Naive thymus-derived CD4-positive, alpha-beta T cell (primary cell): ENCODE results near the gene QRICH2. TPM values are rescaled to one million over a fixed set of nuclear protein-coding genes. Genes with fewer than 3 reads are reported as not detected.

Experiments
- ATAC-seq: fragments of 150-1000 bp; cut with Tn5 transposase; 2 replicates; pipeline ENCODE4 v1.10.0; 2021; ENCODE audit warnings: mild to moderate bottlenecking, moderate library complexity
- CTCF ChIA-PET: fragments of 350-600 bp; sonication (Branson Sonifier 250); formaldehyde crosslinking; loops from one replicate; lab custom pipeline; 2021; ENCODE audit warnings: antibody characterized with exemption; lab: Charles Lee
- POLR2A ChIA-PET: fragments of 350-600 bp; sonication (Branson Sonifier 250); formaldehyde crosslinking; loops from one replicate; lab custom pipeline; 2021; ENCODE audit warnings: antibody characterized with exemption, inconsistent platforms; lab: Charles Lee
- DNase-seq, 9 donors: peaks; one replicate each; pipeline versions ENCODE4 v3.0.0 to v3.0.0-alpha.2; 2020 to 2022; ENCODE audit warnings: mixed read lengths in 1 of 9
- H3K27ac ChIP-seq: one replicate; pipeline ENCODE4 v1.7.0; 2013; ENCODE audit warnings: mild to moderate bottlenecking, low read depth, low read length, moderate library complexity
- H3K27me3 ChIP-seq, 2 donors: one replicate each; pipeline ENCODE4 v1.7.0; 2013; ENCODE audit warnings: low read length in 2 of 2, mild to moderate bottlenecking in 2 of 2, moderate library complexity in 2 of 2; ENCODE audit not compliant: control insufficient read depth in 2 of 2, insufficient read depth in 2 of 2
- H3K36me3 ChIP-seq, 3 experiments: 1 replicate in 2 of 3; 2 replicates in 1 of 3; pipeline ENCODE4 v1.7.0; 2013; ENCODE audit warnings: low read length in 3 of 3, mild to moderate bottlenecking in 3 of 3, moderate library complexity in 1 of 3; ENCODE audit not compliant: insufficient read depth in 3 of 3, control insufficient read depth in 2 of 3
- H3K4me1 ChIP-seq, 2 donors: one replicate each; pipeline ENCODE4 v1.7.0; 2013; ENCODE audit warnings: low read length in 2 of 2, mild to moderate bottlenecking in 2 of 2, moderate library complexity in 1 of 2; ENCODE audit not compliant: control insufficient read depth in 2 of 2, insufficient read depth in 2 of 2
- H3K4me3 ChIP-seq: 2 replicates; pipeline ENCODE4 v1.7.0; 2013; ENCODE audit warnings: mild to moderate bottlenecking, low read length
- H3K9me3 ChIP-seq, 3 experiments: 1 replicate in 2 of 3; 2 replicates in 1 of 3; pipeline ENCODE4 v1.7.0; 2013; ENCODE audit warnings: low read length in 3 of 3; ENCODE audit not compliant: control insufficient read depth in 2 of 3
- H3K27ac Mint-ChIP-seq, 9 donors: one replicate each; pipeline ENCODE4 v1.8.0; 2020 to 2022; ENCODE audit warnings: mixed read lengths in 9 of 9, mild to moderate bottlenecking in 8 of 9, moderate library complexity in 5 of 9, inconsistent platforms in 2 of 9
- H3K27me3 Mint-ChIP-seq, 5 donors: one replicate each; pipeline ENCODE4 v1.8.0; 2021 to 2022; ENCODE audit warnings: mixed read lengths in 5 of 5, mild to moderate bottlenecking in 1 of 5
- H3K36me3 Mint-ChIP-seq, 5 donors: one replicate each; pipeline ENCODE4 v1.8.0; 2020 to 2022; ENCODE audit warnings: mixed read lengths in 5 of 5, mild to moderate bottlenecking in 3 of 5, inconsistent platforms in 1 of 5
- H3K4me1 Mint-ChIP-seq, 7 donors: one replicate each; pipeline ENCODE4 v1.8.0; 2020 to 2022; ENCODE audit warnings: mixed read lengths in 7 of 7, mild to moderate bottlenecking in 3 of 7, inconsistent platforms in 1 of 7
- H3K4me3 Mint-ChIP-seq, 10 donors: one replicate each; pipeline ENCODE4 v1.8.0; 2020 to 2022; ENCODE audit warnings: mild to moderate bottlenecking in 10 of 10, mixed read lengths in 10 of 10, moderate library complexity in 6 of 10, inconsistent platforms in 2 of 10
- H3K9me3 Mint-ChIP-seq, 11 donors: one replicate each; pipeline ENCODE4 v1.8.0; 2020 to 2022; ENCODE audit warnings: mixed read lengths in 11 of 11, mild to moderate bottlenecking in 4 of 11, inconsistent platforms in 1 of 11, moderate library complexity in 1 of 11
- intact Hi-C, 2 donors: fragments of 100-400 bp; cut with micrococcal nuclease; formaldehyde crosslinking; loops; one replicate each; pipeline ENCODE4 v1.15.1; 2023
- polyA plus RNA-seq, 2 donors: library from polyadenylated mRNA; unstranded; fragments of 300-500 nt; fragmentation: Illumina TruSeq; gene quantifications; one replicate each; pipeline ENCODE4 v1.2.3, GENCODE V29; 2021
- total RNA-seq, 6 experiments: library from RNA in 5 of 6; stranded (reverse) in 5 of 6; gene quantifications; 1 replicate in 5 of 6; 2 replicates in 1 of 6; pipeline ENCODE4 v1.2.3 and lab custom pipeline; 2021 to 2026

Gene QRICH2
- total and polyA plus RNA-seq, 7 experiments from 2014 or later = 0.09 to 6.8 (median 3.3) TPM

DNA sequence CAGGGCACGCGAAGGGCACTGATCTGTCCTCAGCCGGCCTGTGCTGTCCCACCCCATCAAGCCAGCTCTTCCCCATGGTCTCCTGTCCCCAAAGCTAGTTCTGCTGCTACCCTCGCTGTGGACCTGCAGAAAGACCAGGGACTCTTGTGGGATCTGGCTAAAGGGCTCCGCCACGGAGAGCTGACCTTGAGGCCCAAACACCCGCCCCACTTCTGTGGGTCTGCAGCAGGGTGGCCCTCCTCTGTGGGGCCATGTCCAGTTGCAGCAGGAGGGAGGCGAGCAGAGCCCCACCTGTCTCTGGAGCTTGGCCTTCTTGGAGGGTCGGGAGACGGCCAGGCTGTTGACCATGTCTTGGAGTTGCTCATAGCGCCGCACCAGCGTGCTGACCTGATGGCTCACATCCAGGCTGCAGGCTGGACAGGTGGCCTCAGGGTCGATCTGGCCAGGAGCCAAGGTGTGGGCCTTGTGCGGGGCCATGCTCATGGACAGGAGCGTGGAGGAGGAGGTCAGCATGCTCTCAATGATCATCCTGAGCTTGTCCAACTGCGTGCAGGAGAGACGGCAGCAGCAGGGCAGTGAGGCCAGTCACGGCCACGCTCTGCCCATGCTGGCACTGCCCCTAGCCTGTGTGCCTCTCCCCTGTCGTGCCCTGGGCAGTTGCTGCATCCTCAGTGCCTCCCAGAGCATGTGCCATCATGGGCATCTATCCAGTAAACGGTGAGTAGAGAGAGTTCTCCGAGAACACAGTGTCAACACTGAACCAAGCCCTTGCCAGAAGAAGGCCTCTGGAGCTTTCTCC, 26.3 kb downstream of the QRICH2 start:
- Mint-ChIP-seq H3K9me3 (no peaks in the 10 kb centered on the region), H3K27ac (no peak overlapping the region), H3K27me3 (no peaks in the 10 kb centered on the region), H3K4me3 (no peak overlapping the region), H3K4me1 (peaks cover 0 to 17% (median 8%) of the 10 kb centered on the region in 7 donors), H3K36me3 (peaks cover 0 to 4% (median 0%) of the 10 kb centered on the region in 5 donors)
- intact Hi-C loops = no loop called here
- Histone ChIP-seq H3K27ac (no peak overlapping the region), H3K27me3 (no peaks in the 10 kb centered on the region), H3K36me3 (no peaks in the 10 kb centered on the region), H3K4me3 (no peak overlapping the region), H3K9me3 (no peaks in the 10 kb centered on the region), H3K4me1 (peaks cover 0 to 8% of the 10 kb centered on the region in 2 donors)
- DNase-seq (no peak), ATAC-seq (no peak)
- POLR2A ChIA-PET = interaction anchor here (0.8 to 3.4 kb wide), 4 partner anchors 98 to 252 kb away, joined by 3 to 29 read pairs (median 4); no protein-coding TSS in a partner anchor
- CTCF ChIA-PET = interaction anchor here (0.5 to 6.2 kb wide), 5 partner anchors 23 to 403 kb away, joined by 3 to 191 read pairs (median 3); partner anchors contain the start of gene TRIM47

DNA sequence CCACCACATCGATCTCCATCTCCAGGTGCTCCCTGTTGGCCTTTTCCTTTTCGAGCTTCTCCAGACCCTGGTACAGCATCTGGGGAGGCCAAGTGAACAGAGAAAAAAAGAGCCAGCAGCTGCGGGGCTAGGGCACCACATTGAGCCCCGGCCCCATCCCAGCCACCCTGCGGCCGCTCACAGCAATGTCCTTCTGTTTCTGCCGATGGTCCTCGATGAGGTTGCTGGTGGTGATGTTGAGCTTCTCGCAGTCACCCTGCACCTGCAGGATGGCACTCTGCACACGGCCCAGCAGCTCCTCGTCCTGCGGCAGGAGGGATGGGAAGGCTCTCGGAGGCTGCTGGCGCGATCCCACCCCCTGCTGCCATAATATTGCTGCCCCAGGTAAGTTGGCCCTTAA, 27.4 kb downstream of the QRICH2 start:
- Mint-ChIP-seq H3K4me3 (no peak overlapping the region), H3K4me1 (peaks cover 3 to 19% (median 15%) of the 10 kb centered on the region in 7 donors), H3K36me3 (no peaks in the 10 kb centered on the region), H3K27me3 (no peaks in the 10 kb centered on the region), H3K9me3 (no peaks in the 10 kb centered on the region), H3K27ac (no peak overlapping the region)
- ChIA-PET POLR2A (interaction anchor here (0.6 to 3.4 kb wide), 11 partner anchors 16 to 266 kb away, joined by 3 to 29 read pairs (median 7); partner anchors contain the start of genes EXOC7, FOXJ1 and UBALD2), CTCF (interaction anchor here (0.8 to 6.2 kb wide), 15 partner anchors 9 to 267 kb away, joined by 3 to 191 read pairs (median 8); partner anchors contain the start of genes FOXJ1 and UBALD2)
- H3K36me3 ChIP-seq = no peaks in the 10 kb centered on the region
- H3K4me1 ChIP-seq = peaks cover 0 to 8% of the 10 kb centered on the region in 2 donors
- no peaks in the 10 kb centered on the region for H3K27me3 ChIP-seq
- DNase-seq = no peak
- H3K9me3 ChIP-seq = no peaks in the 10 kb centered on the region
- no peak overlapping the region for H3K4me3 ChIP-seq
- intact Hi-C loops = no loop called here
- no peak overlapping the region for H3K27ac ChIP-seq
- ATAC-seq = no peak

DNA sequence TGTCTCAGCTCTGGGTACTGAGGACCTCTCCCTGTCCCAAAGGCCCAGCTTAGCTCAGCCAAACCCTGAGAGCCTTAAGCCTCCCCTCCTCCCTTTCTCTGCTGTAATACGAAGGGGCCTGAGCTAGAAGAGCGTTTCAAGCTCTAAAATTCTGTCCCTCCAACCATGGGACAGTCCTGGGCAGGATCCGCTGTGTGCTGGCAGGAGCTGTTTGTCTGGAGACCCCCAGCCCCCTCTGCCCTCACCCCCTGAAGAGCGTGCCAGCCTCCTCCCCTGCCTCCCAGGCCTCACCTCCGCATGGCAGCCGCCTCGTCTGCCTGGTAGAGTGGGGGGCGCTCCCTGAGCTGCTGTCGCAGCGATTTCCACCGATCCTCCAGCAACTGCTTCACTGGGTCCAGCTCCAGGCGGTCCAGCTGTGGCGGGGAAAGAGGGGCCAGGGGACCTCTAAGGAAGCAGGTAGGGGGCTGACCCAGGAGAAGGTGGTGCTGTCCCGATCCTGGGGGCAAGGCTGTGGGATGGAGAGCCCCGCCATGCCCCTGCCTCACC, 28.3 kb downstream of the QRICH2 start:
- Mint-ChIP-seq H3K27ac (peak overlapping the region in 7 of 9 donors; percentile 22 to 74 (median 46)), H3K27me3 (no peaks in the 10 kb centered on the region), H3K4me1 (peaks cover 4 to 22% (median 21%) of the 10 kb centered on the region in 7 donors), H3K9me3 (no peaks in the 10 kb centered on the region), H3K36me3 (no peaks in the 10 kb centered on the region), H3K4me3 (no peak overlapping the region)
- ChIA-PET POLR2A (interaction anchor here (0.5 to 3.4 kb wide), 17 partner anchors 10 to 266 kb away, joined by 3 to 29 read pairs (median 6); partner anchors contain the start of genes EXOC7, FOXJ1, SPHK1 and UBALD2), CTCF (interaction anchor here (0.6 to 6.2 kb wide), 39 partner anchors 9 to 486 kb away, joined by 3 to 191 read pairs (median 4); partner anchors contain the start of genes EXOC7, FOXJ1 and UBALD2)
- Histone ChIP-seq H3K4me1 (peaks cover 0 to 10% of the 10 kb centered on the region in 2 donors), H3K36me3 (no peaks in the 10 kb centered on the region), H3K9me3 (no peaks in the 10 kb centered on the region), H3K27ac (no peak overlapping the region), H3K4me3 (no peak overlapping the region), H3K27me3 (no peaks in the 10 kb centered on the region)
- DNase-seq (no peak), ATAC-seq (no peak)
- intact Hi-C loops = loop anchor here (1.0 to 2.0 kb wide), 6 partner anchors 14 to 266 kb away; partner anchors contain the start of gene EXOC7 (in 1 of the 2)

DNA sequence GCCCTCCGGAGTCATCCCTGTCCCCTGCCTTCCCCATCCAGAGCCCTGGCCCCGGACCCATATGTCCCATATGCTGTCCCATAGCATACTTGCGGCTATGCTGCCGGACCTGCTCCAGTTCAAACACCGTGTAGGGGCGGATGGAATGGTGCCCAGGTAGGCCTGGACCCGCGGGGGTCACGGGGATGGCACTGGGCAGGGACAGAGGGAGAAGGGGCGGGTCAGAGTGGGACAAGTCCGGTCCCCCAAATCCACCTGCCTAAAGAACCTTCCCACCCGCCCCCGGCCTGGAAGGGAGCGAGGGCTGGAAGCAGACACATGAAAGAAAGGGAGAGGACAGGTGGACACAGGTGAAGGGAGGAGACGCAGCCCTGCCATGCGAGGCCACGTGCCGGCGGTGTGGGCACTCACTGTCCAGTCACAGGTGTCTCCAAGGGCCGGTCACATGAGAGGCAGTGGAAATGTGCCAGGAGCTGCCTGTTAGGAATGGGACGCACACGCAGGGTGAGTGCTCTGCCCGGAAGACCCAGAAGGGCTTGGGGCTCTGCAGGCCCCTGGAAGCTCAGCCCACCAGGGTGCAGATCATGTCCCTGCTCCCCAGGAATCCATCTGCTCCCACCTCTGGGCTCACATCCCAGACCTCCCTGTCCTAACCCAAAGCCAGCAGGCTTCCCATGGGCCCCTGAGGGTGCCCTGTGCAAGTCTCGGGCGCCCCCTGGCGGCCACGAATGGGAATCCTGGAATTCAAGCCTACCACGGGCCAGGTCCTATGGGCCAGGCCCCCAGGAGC, 28.9 kb downstream of the QRICH2 start:
- DNase-seq = peak; percentile 69 to 89 (median 81)
- no peaks in the 10 kb centered on the region for H3K27me3 Mint-ChIP-seq
- H3K4me1 Mint-ChIP-seq = peaks cover 7 to 29% (median 27%) of the 10 kb centered on the region in 7 donors
- no peaks in the 10 kb centered on the region for H3K27me3 ChIP-seq
- intact Hi-C loops = loop anchor here (1.0 to 2.0 kb wide), 6 partner anchors 13 to 265 kb away; partner anchors contain the start of gene EXOC7 (in 1 of the 2)
- H3K36me3 ChIP-seq = no peaks in the 10 kb centered on the region
- peak; percentile 87 for ATAC-seq
- H3K4me3 Mint-ChIP-seq = no peak overlapping the region
- ChIA-PET CTCF (interaction anchor here (0.6 to 6.2 kb wide), 40 partner anchors 9 to 485 kb away, joined by 3 to 191 read pairs (median 4); partner anchors contain the start of genes EXOC7, FOXJ1 and UBALD2), POLR2A (interaction anchor here (0.5 to 3.4 kb wide), 21 partner anchors 9 to 204 kb away, joined by 3 to 29 read pairs (median 4); partner anchors contain the start of genes EXOC7, FOXJ1, SPHK1 and UBALD2)
- no peak overlapping the region for H3K4me3 ChIP-seq
- H3K9me3 ChIP-seq = no peaks in the 10 kb centered on the region
- H3K4me1 ChIP-seq = peaks cover 5 to 17% of the 10 kb centered on the region in 2 donors
- no peak overlapping the region for H3K27ac ChIP-seq
- H3K9me3 Mint-ChIP-seq = no peaks in the 10 kb centered on the region
- H3K27ac Mint-ChIP-seq = peak overlapping the region in 7 of 9 donors; percentile 22 to 74 (median 46)
- H3K36me3 Mint-ChIP-seq = no peaks in the 10 kb centered on the region

DNA sequence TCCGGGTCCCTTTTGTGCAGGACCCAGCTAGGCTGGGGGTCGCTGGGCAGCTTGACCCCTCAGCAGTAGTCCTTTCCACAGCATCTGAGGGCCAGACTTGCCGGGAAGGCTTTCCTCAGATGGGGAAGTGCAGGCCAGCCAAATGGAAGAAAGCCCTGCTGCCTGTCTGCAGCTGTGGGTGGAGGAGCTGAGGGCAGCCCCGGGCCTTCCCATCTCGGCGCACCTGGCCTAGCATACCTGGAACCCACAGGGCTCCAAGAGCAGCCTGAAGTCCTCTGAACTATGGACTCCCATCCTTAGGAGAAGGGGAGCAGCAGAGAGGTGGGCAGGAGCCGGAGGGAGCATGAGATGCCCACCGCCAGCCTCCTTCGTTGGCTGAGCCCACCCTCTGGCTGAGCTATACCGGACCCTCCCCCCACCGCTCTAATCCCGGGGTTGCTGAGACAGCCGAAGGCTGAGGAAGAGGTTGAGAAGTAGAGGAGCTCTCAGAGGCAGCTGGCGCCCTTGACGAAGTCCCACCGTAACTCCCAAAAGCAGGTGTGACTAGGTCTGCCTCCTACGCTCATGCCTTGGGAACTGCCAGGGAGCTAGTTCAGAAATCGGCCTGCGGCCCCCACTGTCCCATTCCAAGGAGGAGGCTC, 29.7 kb downstream of the QRICH2 start:
- H3K4me3 ChIP-seq = no peak overlapping the region
- no peaks in the 10 kb centered on the region for H3K36me3 Mint-ChIP-seq
- H3K9me3 Mint-ChIP-seq = no peaks in the 10 kb centered on the region
- no peaks in the 10 kb centered on the region for H3K9me3 ChIP-seq
- H3K27ac ChIP-seq = no peak overlapping the region
- ATAC-seq = no peak
- no peaks in the 10 kb centered on the region for H3K27me3 ChIP-seq
- CTCF ChIA-PET = interaction anchor here (0.7 to 6.2 kb wide), 11 partner anchors 10 to 267 kb away, joined by 3 to 191 read pairs (median 11); partner anchors contain the start of genes FOXJ1 and UBALD2
- H3K4me1 Mint-ChIP-seq = peaks cover 12 to 37% (median 28%) of the 10 kb centered on the region in 7 donors
- no peak for DNase-seq
- peaks cover 8 to 25% of the 10 kb centered on the region in 2 donors for H3K4me1 ChIP-seq
- no peaks in the 10 kb centered on the region for H3K36me3 ChIP-seq
- POLR2A ChIA-PET = interaction anchor here (0.5 to 2.9 kb wide), 11 partner anchors 12 to 203 kb away, joined by 3 to 11 read pairs (median 3); partner anchors contain the start of genes EXOC7 and UBALD2
- intact Hi-C loops = loop anchor here in 1 of 2 donors (2.0 kb wide), 1 partner anchor 20 kb away; no protein-coding TSS in a partner anchor
- H3K27ac Mint-ChIP-seq = peak overlapping the region in 2 of 9 donors; percentile 46 to 72
- no peaks in the 10 kb centered on the region for H3K27me3 Mint-ChIP-seq
- no peak overlapping the region for H3K4me3 Mint-ChIP-seq
